Adrenal gland (tissue), 5 donors: ENCODE results near the gene CYB561D2.

Experiments used
- CTCF ChIP-seq, 6 experiments: fragments of 450-650 bp in 4 of 6; fragments of 200-600 bp in 2 of 6; sonication (generic) in 1 of 6; IDR thresholded peaks; 1 replicate in 5 of 6; 2 replicates in 1 of 6; pipeline versions ENCODE4 v1.5.1 to v1.8.0; 2016 to 2021; ENCODE audit warnings: antibody characterized with exemption in 6 of 6, mild to moderate bottlenecking in 2 of 6, moderate library complexity in 1 of 6
- POLR2A ChIP-seq, 2 donors: fragments of 450-650 bp; IDR thresholded peaks; one replicate each; pipeline ENCODE4 v1.6.1; 2017; ENCODE audit warnings: antibody characterized with exemption in 2 of 2, mild to moderate bottlenecking in 2 of 2, moderate library complexity in 1 of 2
- donor health status: DM: no; HTN: no; CAD: no.

- TF ChIP-seq CTCF (IDR thresholded peaks at IDR 0.05) (no peak), POLR2A (IDR thresholded peaks at IDR 0.05) (no peak)
Observed at GRCh38 chr3:50319894-50320625, 30.6 kb upstream of the CYB561D2 start.
